Measurements from ENCODE around the gene VIM. TPM values are rescaled to one million over a fixed set of nuclear protein-coding genes. Genes with fewer than 3 reads are reported as not detected.

Gene VIM
- total and polyA plus RNA-seq, 10 donors, result 510 to 2,377 (median 1,295) TPM

GRCh38 chr10:17212802-17213221, 15.2 kb upstream of the VIM start:
- Histone ChIP-seq H3K9me3 (no peaks in the 10 kb centered on the region), H3K4me3 (peak overlapping the region in 1 of 8 donors; percentile 9), H3K36me3 (no peaks in the 10 kb centered on the region), H3K4me1 (peaks cover 4 to 84% (median 36%) of the 10 kb centered on the region in 6 donors), H3K27me3 (replicated peaks in 1 of 7) (no peaks in the 10 kb centered on the region), H3K27ac (peak overlapping the region in 6 of 8 donors; percentile 20 to 78 (median 45))
- TF ChIP-seq POLR2AphosphoS5 (IDR thresholded peaks at IDR 0.05) (peak in 1 of 3 donors; percentile 30), POLR2A (IDR thresholded peaks at IDR 0.05) (peak in 1 of 3 donors; percentile 17), CTCF (IDR thresholded peaks at IDR 0.05 in 8 of 11, conservative IDR thresholded peaks at IDR 0.05 in 3 of 11) (no peak)
- no peak for DNase-seq
- intact Hi-C loops (cut with DNase I; ENCODE audit: low total_unique reads), result no loop called here

- Histone ChIP-seq H3K9me3 (no peaks in the 10 kb centered on the region), H3K4me3 (no peak overlapping the region), H3K36me3 (no peaks in the 10 kb centered on the region), H3K4me1 (peaks cover 4 to 79% (median 33%) of the 10 kb centered on the region in 6 donors), H3K27me3 (replicated peaks in 1 of 7) (no peaks in the 10 kb centered on the region), H3K27ac (peak overlapping the region in 1 of 8 donors; percentile 78)
- no peak for DNase-seq
- intact Hi-C loops (cut with DNase I; ENCODE audit: low total_unique reads), result no loop called here
- 88 to 98% (median 93%) methylated on average over 2 of the region's 2 CpGs for WGBS, 5 donors
- no peak for TF ChIP-seq CTCF (IDR thresholded peaks at IDR 0.05 in 8 of 11, conservative IDR thresholded peaks at IDR 0.05 in 3 of 11)
- no peak for TF ChIP-seq POLR2A (IDR thresholded peaks at IDR 0.05)
- TF ChIP-seq POLR2AphosphoS5 (IDR thresholded peaks at IDR 0.05), result no peak
Measured at GRCh38 chr10:17213646-17214349, 14.2 kb upstream of the VIM start.

GRCh38 chr10:17214526-17214925, 13.5 kb upstream of the VIM start:
- TF ChIP-seq POLR2A (IDR thresholded peaks at IDR 0.05) (no peak), CTCF (IDR thresholded peaks at IDR 0.05 in 8 of 11, conservative IDR thresholded peaks at IDR 0.05 in 3 of 11) (no peak)
- no peak for DNase-seq
- intact Hi-C loops (cut with DNase I; ENCODE audit: low total_unique reads), result no loop called here
- Histone ChIP-seq H3K27ac (peak overlapping the region in 5 of 8 donors; percentile 78 to 92 (median 89)), H3K36me3 (no peaks in the 10 kb centered on the region), H3K4me1 (peaks cover 4 to 75% (median 31%) of the 10 kb centered on the region in 6 donors), H3K9me3 (no peaks in the 10 kb centered on the region), H3K4me3 (no peak overlapping the region), H3K27me3 (replicated peaks in 1 of 7) (no peaks in the 10 kb centered on the region)
- 73 to 95% (median 82%) methylated on average over 2 of the region's 2 CpGs for WGBS, 5 donors

- peaks cover 4 to 75% (median 29%) of the 10 kb centered on the region in 6 donors for H3K4me1 ChIP-seq
- intact Hi-C loops (cut with DNase I; ENCODE audit: low total_unique reads), result no loop called here
- 75 to 79% (median 77%) methylated on average over 9 of the region's 9 CpGs for WGBS, 5 donors
Measured at GRCh38 chr10:17214971-17215781, 12.9 kb upstream of the VIM start.

More at GRCh38 chr10:17214971-17215781, 12.9 kb upstream of the VIM start:
- no peaks in the 10 kb centered on the region for H3K36me3 ChIP-seq
- H3K4me3 ChIP-seq, result peak overlapping the region in 1 of 8 donors; percentile 49
- no peaks in the 10 kb centered on the region for H3K9me3 ChIP-seq
- TF ChIP-seq POLR2AphosphoS5 (IDR thresholded peaks at IDR 0.05) (no peak), POLR2A (IDR thresholded peaks at IDR 0.05) (no peak), CTCF (IDR thresholded peaks at IDR 0.05 in 8 of 11, conservative IDR thresholded peaks at IDR 0.05 in 3 of 11) (no peak)
- H3K27me3 ChIP-seq (replicated peaks in 1 of 7), result no peaks in the 10 kb centered on the region
- peak overlapping the region in 7 of 8 donors; percentile 77 to 92 (median 88) for H3K27ac ChIP-seq
- DNase-seq, result no peak
